NCI-H774 (cell line): ENCODE results near the gene ZC3H18.

Experiments used
- DNase-seq: peaks from one replicate; lab custom pipeline; 2025; lab: John Stamatoyannopoulos, UW

The ZC3H18 gene

GRCh38 chr16:88582912-88583575 is 12.8 kb downstream of the ZC3H18 start:
- no peak for DNase-seq

- no peak for DNase-seq
These were observed 14.5 kb downstream of the ZC3H18 start for GRCh38 chr16:88584676-88585075.

GRCh38 chr16:88585269-88585668 is 15.1 kb downstream of the ZC3H18 start:
- no peak for DNase-seq

- no peak for DNase-seq
These were observed 15.9 kb downstream of the ZC3H18 start for GRCh38 chr16:88585927-88586581.

GRCh38 chr16:88588148-88588547 is 17.9 kb downstream of the ZC3H18 start:
- DNase-seq: no peak

- DNase-seq: no peak
These were observed 18.6 kb downstream of the ZC3H18 start for GRCh38 chr16:88588754-88589153.

- DNase-seq: no peak
These were observed 19.2 kb downstream of the ZC3H18 start for GRCh38 chr16:88589441-88589840.

GRCh38 chr16:88591577-88592021 is 21.4 kb downstream of the ZC3H18 start:
- no peak for DNase-seq

GRCh38 chr16:88593061-88593460 is 22.9 kb downstream of the ZC3H18 start:
- DNase-seq: no peak

- DNase-seq: no peak
These were observed 23.3 kb downstream of the ZC3H18 start for GRCh38 chr16:88593489-88593888.

GRCh38 chr16:88593910-88594309 is 23.7 kb downstream of the ZC3H18 start:
- no peak for DNase-seq

- DNase-seq: no peak
These were observed 24.9 kb downstream of the ZC3H18 start for GRCh38 chr16:88595101-88595500.

GRCh38 chr16:88595921-88596320 is 25.7 kb downstream of the ZC3H18 start:
- no peak for DNase-seq

GRCh38 chr16:88596483-88596882 is 26.3 kb downstream of the ZC3H18 start:
- DNase-seq: no peak

GRCh38 chr16:88597856-88598491 is 27.8 kb downstream of the ZC3H18 start:
- no peak for DNase-seq

GRCh38 chr16:88599092-88599733 is 29.0 kb downstream of the ZC3H18 start:
- no peak for DNase-seq

GRCh38 chr16:88599825-88600538 is 29.8 kb downstream of the ZC3H18 start:
- no peak for DNase-seq

GRCh38 chr16:88600539-88600896 is 30.3 kb downstream of the ZC3H18 start:
- DNase-seq: no peak

GRCh38 chr16:88601313-88602036 is 31.3 kb downstream of the ZC3H18 start:
- DNase-seq: no peak

- DNase-seq: no peak
These were observed 31.9 kb downstream of the ZC3H18 start for GRCh38 chr16:88602091-88602490.
